ENCODE measurements around the gene IL23R.
A peak's percentile ranks its signal among the peaks of the same experiment; 100 is the strongest.

The IL23R gene

GRCh38 chr1:67149179-67149770 lies 17.0 kb upstream of the IL23R start:
- Histone ChIP-seq H3K4me2 (no peak overlapping the region), H3K4me3 (IDR thresholded peaks at IDR 0.05; ENCODE audit: insufficient read depth, low read depth, low read length) (no peak overlapping the region)

GRCh38 chr1:67150931-67151330 lies 15.3 kb upstream of the IL23R start:
- no peak for TF ChIP-seq CTCF (conservative IDR thresholded peaks at IDR 0.05; ENCODE audit: low read depth, low read length)
- no peak overlapping the region for H3K27ac ChIP-seq
- H3K27me3 ChIP-seq (ENCODE audit: insufficient read depth, low read depth): no peaks in the 10 kb centered on the region
- H3K4me2 ChIP-seq: no peak overlapping the region
- H2AFZ ChIP-seq (ENCODE audit: low read depth): no peak overlapping the region
- H3K9ac ChIP-seq: no peak overlapping the region
- H4K20me1 ChIP-seq (ENCODE audit: insufficient read depth): no peaks in the 10 kb centered on the region
- H3K4me3 ChIP-seq (IDR thresholded peaks at IDR 0.05; ENCODE audit: insufficient read depth, low read depth, low read length): no peak overlapping the region
- H3K79me2 ChIP-seq (ENCODE audit: insufficient read depth, low read depth): no peaks in the 10 kb centered on the region
- H3K4me1 ChIP-seq (ENCODE audit: low read depth, poor library complexity, severe bottlenecking): peaks cover 3% of the 10 kb centered on the region
- H3K36me3 ChIP-seq (ENCODE audit: insufficient read depth): no peaks in the 10 kb centered on the region

More at GRCh38 chr1:67149179-67149770, 17.0 kb upstream of the IL23R start:
- no peaks in the 10 kb centered on the region for H3K79me2 ChIP-seq (ENCODE audit: insufficient read depth, low read depth)
- H4K20me1 ChIP-seq (ENCODE audit: insufficient read depth): no peaks in the 10 kb centered on the region
- peak overlapping the region; percentile 47; the same call in 1 of the 2 replicates for H2AFZ ChIP-seq (ENCODE audit: low read depth)
- no peaks in the 10 kb centered on the region for H3K27me3 ChIP-seq (ENCODE audit: insufficient read depth, low read depth)
- H3K9ac ChIP-seq: no peak overlapping the region
- no peaks in the 10 kb centered on the region for H3K36me3 ChIP-seq (ENCODE audit: insufficient read depth)
- peaks cover 8% of the 10 kb centered on the region for H3K4me1 ChIP-seq (ENCODE audit: low read depth, poor library complexity, severe bottlenecking)
- peak; percentile 28; the same call in 1 of the 2 replicates for TF ChIP-seq CTCF (conservative IDR thresholded peaks at IDR 0.05; ENCODE audit: low read depth, low read length)
- no peak overlapping the region for H3K27ac ChIP-seq

- H3K27ac ChIP-seq: no peak overlapping the region
- H3K4me1 ChIP-seq (ENCODE audit: low read depth, poor library complexity, severe bottlenecking): no peaks in the 10 kb centered on the region
- no peak overlapping the region for H3K4me3 ChIP-seq (IDR thresholded peaks at IDR 0.05; ENCODE audit: insufficient read depth, low read depth, low read length)
- no peak overlapping the region for H3K4me2 ChIP-seq
- no peaks in the 10 kb centered on the region for H3K27me3 ChIP-seq (ENCODE audit: insufficient read depth, low read depth)
- no peaks in the 10 kb centered on the region for H3K36me3 ChIP-seq (ENCODE audit: insufficient read depth)
- TF ChIP-seq CTCF (conservative IDR thresholded peaks at IDR 0.05; ENCODE audit: low read depth, low read length): no peak
- H4K20me1 ChIP-seq (ENCODE audit: insufficient read depth): no peaks in the 10 kb centered on the region
- H2AFZ ChIP-seq (ENCODE audit: low read depth): no peak overlapping the region
- no peak overlapping the region for H3K9ac ChIP-seq
- H3K79me2 ChIP-seq (ENCODE audit: insufficient read depth, low read depth): no peaks in the 10 kb centered on the region
These were observed 7.9 kb upstream of the IL23R start for GRCh38 chr1:67158401-67158800.

GRCh38 chr1:67159233-67159632 lies 7.0 kb upstream of the IL23R start:
- no peaks in the 10 kb centered on the region for H3K79me2 ChIP-seq (ENCODE audit: insufficient read depth, low read depth)
- H3K4me3 ChIP-seq (IDR thresholded peaks at IDR 0.05; ENCODE audit: insufficient read depth, low read depth, low read length): no peak overlapping the region
- H3K27me3 ChIP-seq (ENCODE audit: insufficient read depth, low read depth): no peaks in the 10 kb centered on the region
- no peak for TF ChIP-seq CTCF (conservative IDR thresholded peaks at IDR 0.05; ENCODE audit: low read depth, low read length)
- no peak overlapping the region for H3K9ac ChIP-seq
- H3K4me2 ChIP-seq: no peak overlapping the region
- no peak overlapping the region for H2AFZ ChIP-seq (ENCODE audit: low read depth)
- no peak overlapping the region for H3K27ac ChIP-seq
- H3K36me3 ChIP-seq (ENCODE audit: insufficient read depth): no peaks in the 10 kb centered on the region
- H4K20me1 ChIP-seq (ENCODE audit: insufficient read depth): no peaks in the 10 kb centered on the region
- no peaks in the 10 kb centered on the region for H3K4me1 ChIP-seq (ENCODE audit: low read depth, poor library complexity, severe bottlenecking)

Measured in KMS-11 (cell line).